Panc1 (cell line): Measurements from ENCODE around the gene MAT2A. TPM values are rescaled to one million over a fixed set of nuclear protein-coding genes. Genes with fewer than 3 reads are reported as not detected.
A peak's percentile ranks its signal among the peaks of the same experiment; 100 is the strongest.

Source experiments
- ATAC-seq: fragments of 200-7000 bp; cut with Tn5 transposase; 2 replicates; pipeline ENCODE4 v1.9.1; 2020; ENCODE audit warnings: mild to moderate bottlenecking, moderate library complexity
- BruUV-seq: library from RNA; stranded (reverse); fragments of 400-500 nt; replicated peaks from 2 replicates; lab custom pipeline; 2021; lab: Mats Ljungman, UMichigan
- CTCF ChIA-PET: fragments of 300-600 bp; sonication (Branson Sonifier 250); formaldehyde crosslinking; loops from one replicate; lab custom pipeline; 2022; ENCODE audit warnings: antibody characterized with exemption; lab: Charles Lee
- POLR2A ChIA-PET: fragments of 300-600 bp; sonication (Branson Sonifier 250); formaldehyde crosslinking; loops from one replicate; lab custom pipeline; 2022; ENCODE audit warnings: antibody characterized with exemption; lab: Charles Lee
- DNase-seq: peaks from one replicate; pipeline ENCODE4 v3.0.0-alpha.2; 2010; ENCODE audit warnings: low read depth, low spot score
- H3K27ac ChIP-seq: 2 replicates; pipeline ENCODE4 v1.5.1; 2011; ENCODE audit warnings: mild to moderate bottlenecking, low read length, inconsistent platforms
- H3K27me3 ChIP-seq: fragments of 200-500 bp; sonication (Bioruptor generic); 2 replicates; pipeline ENCODE4 v1.6.0; 2014; ENCODE audit warnings: low read length, inconsistent platforms; ENCODE audit not compliant: control insufficient read depth, insufficient read depth
- H3K36me3 ChIP-seq: fragments of 200-500 bp; sonication (Bioruptor generic); 2 replicates; pipeline ENCODE4 v1.5.1; 2014; ENCODE audit warnings: inconsistent platforms, mild to moderate bottlenecking, low read length, moderate library complexity; ENCODE audit not compliant: control insufficient read depth, insufficient read depth
- H3K4me1 ChIP-seq: 2 replicates; pipeline ENCODE4 v1.5.1; 2011; ENCODE audit warnings: inconsistent platforms, mild to moderate bottlenecking, low read length, moderate library complexity; ENCODE audit not compliant: control insufficient read depth, insufficient read depth
- H3K4me3 ChIP-seq, 2 experiments: 2 replicates each; pipeline ENCODE4 v1.5.1; 2011 to 2012; ENCODE audit warnings: low read depth in 2 of 2, low read length in 2 of 2, mild to moderate bottlenecking in 2 of 2, inconsistent platforms in 1 of 2, moderate library complexity in 1 of 2
- H3K9me3 ChIP-seq: fragments of 200-500 bp; sonication (Bioruptor generic); 2 replicates; pipeline ENCODE4 v1.5.1; 2014; ENCODE audit warnings: low read depth, mild to moderate bottlenecking, inconsistent platforms, low read length, moderate library complexity; ENCODE audit not compliant: control insufficient read depth, insufficient read depth
- CTCF ChIP-seq: fragments of 450-650 bp; IDR thresholded peaks from 2 replicates; pipeline ENCODE4 v1.5.1; 2017; ENCODE audit warnings: mild to moderate bottlenecking
- POLR2AphosphoS5 ChIP-seq: IDR thresholded peaks from 2 replicates; pipeline ENCODE4 v1.6.1; 2012; ENCODE audit warnings: mild to moderate bottlenecking, low read depth, low read length, moderate library complexity
- SIN3A ChIP-seq: IDR thresholded peaks from 2 replicates; pipeline ENCODE4 v1.6.1; 2012; ENCODE audit warnings: low read depth, mild to moderate bottlenecking, low read length, moderate library complexity, borderline replicate concordance; ENCODE audit not compliant: insufficient read depth
- TCF7L2 ChIP-seq: IDR thresholded peaks from 2 replicates; pipeline ENCODE4 v1.6.1; 2011; ENCODE audit warnings: mild to moderate bottlenecking, low read depth, low read length, inconsistent platforms
- in situ Hi-C: cut with HindIII; loops from 2 replicates; pipeline ENCODE4 v1.10.0; 2016; ENCODE audit warnings: low sequenced_read_pairs, low pct_unique_long_range_greater_than_20kb
- intact Hi-C: fragments of 100-400 bp; cut with micrococcal nuclease; formaldehyde crosslinking; loops from one replicate; pipeline ENCODE4 v1.10.0; 2022; ENCODE audit not compliant: unreplicated experiment
- total RNA-seq: library from RNA; stranded (reverse); gene quantifications from one replicate; pipeline ENCODE4 v1.2.1, GENCODE V29; 2021; ENCODE audit not compliant: unreplicated experiment
- TF ChIP-seq, protein P1 (sequence below), 2 experiments: IDR thresholded peaks; 2 replicates each; pipeline ENCODE4 v1.6.1; 2011 to 2012; ENCODE audit warnings: low read depth in 2 of 2, control low read depth in 1 of 2, low read length in 1 of 2, mild to moderate bottlenecking in 1 of 2, moderate library complexity in 1 of 2; ENCODE audit not compliant: insufficient read depth in 1 of 2

MAT2A gene
- total RNA-seq, 1 experiment from 2014 or later, result 547 TPM

DNA sequence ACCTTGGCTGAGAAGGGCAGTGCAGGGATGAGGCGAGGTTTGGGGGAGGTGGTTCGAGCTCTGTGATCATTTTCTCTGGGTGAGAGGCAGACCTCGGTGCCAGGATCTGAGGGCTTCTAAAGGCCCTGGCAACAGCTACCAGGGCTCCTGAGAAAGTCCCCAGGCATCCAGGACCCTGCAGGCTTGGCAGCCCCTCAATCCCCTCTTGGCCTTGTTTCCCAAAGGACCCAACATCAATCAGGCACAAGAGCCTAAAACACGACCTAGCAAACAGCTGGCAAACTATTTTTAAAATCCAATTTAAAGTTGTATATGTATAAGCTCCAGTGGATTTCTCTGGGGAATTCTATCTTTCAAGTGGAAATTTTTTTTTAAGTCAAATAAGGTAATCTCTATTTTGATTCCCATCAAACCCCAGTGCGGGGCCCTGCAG, 15.0 kb upstream of the MAT2A start:
- Histone ChIP-seq H3K27ac (peak overlapping the region; percentile 89), H3K36me3 (no peaks in the 10 kb centered on the region), H3K27me3 (no peaks in the 10 kb centered on the region), H3K4me3 (no peak overlapping the region), H3K9me3 (no peaks in the 10 kb centered on the region), H3K4me1 (peaks cover 59% of the 10 kb centered on the region)
- DNase-seq (no peak), ATAC-seq (peak; percentile 22)
- no peak for TF ChIP-seq CTCF
- no peak for TF ChIP-seq POLR2AphosphoS5
- TF ChIP-seq TCF7L2, result no peak
- in situ Hi-C loops (no loop called here), intact Hi-C loops (no loop called here)
- POLR2A ChIA-PET, result interaction anchor here (0.5 to 2.7 kb wide), 4 partner anchors 9 to 18 kb away, joined by 3 to 9 read pairs (median 6); partner anchors contain the start of gene MAT2A
- CTCF ChIA-PET, result no interaction called here
- no TSS peak for BruUV-seq

DNA sequence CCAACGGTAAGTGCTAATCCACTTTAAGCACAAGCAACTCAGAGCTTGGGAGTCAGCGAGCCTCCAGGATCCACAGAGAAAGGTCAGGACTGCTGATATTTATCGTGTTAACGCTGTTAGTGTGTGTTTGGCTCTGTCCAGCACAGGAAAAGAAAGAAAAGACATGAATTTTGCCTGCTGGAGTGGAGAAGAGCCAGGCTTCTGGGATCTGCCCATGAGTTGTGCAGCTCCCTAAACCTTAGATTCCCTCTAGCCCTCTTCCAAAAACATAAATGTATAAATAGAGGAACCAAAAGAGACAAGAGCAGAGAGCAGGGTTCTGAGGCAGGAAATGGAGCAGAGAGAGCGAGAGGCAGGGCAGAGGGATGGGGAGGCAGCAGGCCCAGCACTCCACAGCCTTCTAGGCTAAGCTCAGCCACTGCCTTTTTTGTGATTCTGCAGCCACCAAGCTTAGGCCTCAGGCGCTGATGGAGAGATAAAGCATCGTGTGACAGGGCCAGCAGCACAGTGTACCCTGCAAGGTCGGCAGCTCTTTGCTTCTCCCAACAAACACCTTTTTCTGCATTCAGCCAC, 14.5 kb upstream of the MAT2A start:
- intact Hi-C loops (no loop called here), in situ Hi-C loops (no loop called here)
- CTCF ChIA-PET, result no interaction called here
- TF ChIP-seq TCF7L2, result peak; percentile 55; the same call in 1 of the 2 replicates
- no peak for TF ChIP-seq POLR2AphosphoS5
- TF ChIP-seq, protein P1, sequence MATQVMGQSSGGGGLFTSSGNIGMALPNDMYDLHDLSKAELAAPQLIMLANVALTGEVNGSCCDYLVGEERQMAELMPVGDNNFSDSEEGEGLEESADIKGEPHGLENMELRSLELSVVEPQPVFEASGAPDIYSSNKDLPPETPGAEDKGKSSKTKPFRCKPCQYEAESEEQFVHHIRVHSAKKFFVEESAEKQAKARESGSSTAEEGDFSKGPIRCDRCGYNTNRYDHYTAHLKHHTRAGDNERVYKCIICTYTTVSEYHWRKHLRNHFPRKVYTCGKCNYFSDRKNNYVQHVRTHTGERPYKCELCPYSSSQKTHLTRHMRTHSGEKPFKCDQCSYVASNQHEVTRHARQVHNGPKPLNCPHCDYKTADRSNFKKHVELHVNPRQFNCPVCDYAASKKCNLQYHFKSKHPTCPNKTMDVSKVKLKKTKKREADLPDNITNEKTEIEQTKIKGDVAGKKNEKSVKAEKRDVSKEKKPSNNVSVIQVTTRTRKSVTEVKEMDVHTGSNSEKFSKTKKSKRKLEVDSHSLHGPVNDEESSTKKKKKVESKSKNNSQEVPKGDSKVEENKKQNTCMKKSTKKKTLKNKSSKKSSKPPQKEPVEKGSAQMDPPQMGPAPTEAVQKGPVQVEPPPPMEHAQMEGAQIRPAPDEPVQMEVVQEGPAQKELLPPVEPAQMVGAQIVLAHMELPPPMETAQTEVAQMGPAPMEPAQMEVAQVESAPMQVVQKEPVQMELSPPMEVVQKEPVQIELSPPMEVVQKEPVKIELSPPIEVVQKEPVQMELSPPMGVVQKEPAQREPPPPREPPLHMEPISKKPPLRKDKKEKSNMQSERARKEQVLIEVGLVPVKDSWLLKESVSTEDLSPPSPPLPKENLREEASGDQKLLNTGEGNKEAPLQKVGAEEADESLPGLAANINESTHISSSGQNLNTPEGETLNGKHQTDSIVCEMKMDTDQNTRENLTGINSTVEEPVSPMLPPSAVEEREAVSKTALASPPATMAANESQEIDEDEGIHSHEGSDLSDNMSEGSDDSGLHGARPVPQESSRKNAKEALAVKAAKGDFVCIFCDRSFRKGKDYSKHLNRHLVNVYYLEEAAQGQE (IDR thresholded peaks at IDR 0.05; ENCODE audit: insufficient read depth in 1 of 2, low read depth in 2 of 2, low read length in 1 of 2), result peak; percentile 71 to 77; a peak in 3 of 4 replicates
- Histone ChIP-seq H3K36me3 (no peaks in the 10 kb centered on the region), H3K4me1 (peaks cover 57% of the 10 kb centered on the region), H3K27ac (peak overlapping the region; percentile 89), H3K9me3 (no peaks in the 10 kb centered on the region), H3K4me3 (peak overlapping the region in 1 of 2 experiments; percentile 14; a peak in 2 of 4 replicates), H3K27me3 (no peaks in the 10 kb centered on the region)
- DNase-seq (no peak), ATAC-seq (peak; percentile 76)
- BruUV-seq, result no TSS peak
- POLR2A ChIA-PET, result interaction anchor here (0.5 to 2.7 kb wide), 7 partner anchors 8 to 18 kb away, joined by 3 to 9 read pairs (median 4); partner anchors contain the start of gene MAT2A

DNA sequence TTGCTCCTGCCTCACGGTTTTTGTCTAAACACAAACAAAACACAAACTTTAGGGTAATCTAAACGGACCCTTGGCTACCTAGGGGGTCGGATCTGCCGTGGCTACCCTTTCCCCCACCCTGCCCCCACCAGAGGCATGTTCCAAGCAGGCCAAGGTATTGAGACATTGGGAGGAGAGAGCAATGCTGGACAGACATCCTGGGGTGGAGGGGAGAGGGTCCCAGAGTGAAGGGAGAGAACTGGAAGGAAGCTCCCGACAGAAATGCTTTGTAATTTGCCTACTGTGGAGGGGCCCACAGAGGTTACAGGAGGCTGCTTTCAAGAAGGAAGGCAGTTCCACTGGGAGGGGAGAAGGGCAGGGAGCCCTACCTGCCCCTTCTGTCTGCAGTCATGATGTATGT, 13.9 kb upstream of the MAT2A start:
- no peaks in the 10 kb centered on the region for H3K27me3 ChIP-seq
- ATAC-seq (0 out of 2 replicates have a peak, but pooled peaks have one; percentile 20), DNase-seq (no peak)
- H3K36me3 ChIP-seq, result no peaks in the 10 kb centered on the region
- POLR2A ChIA-PET, result interaction anchor here (0.6 to 2.7 kb wide), 4 partner anchors 8 to 15 kb away, joined by 3 to 8 read pairs (median 6); partner anchors contain the start of gene MAT2A
- in situ Hi-C loops, result loop anchor here (25.0 kb wide), 1 partner anchor 113 kb away; the partner anchor contains the start of genes CAPG and SH2D6
- TF ChIP-seq CTCF, result no peak
- TF ChIP-seq, protein P1 (IDR thresholded peaks at IDR 0.05; ENCODE audit: insufficient read depth in 1 of 2, low read depth in 2 of 2, low read length in 1 of 2), result no peak
- TF ChIP-seq POLR2AphosphoS5, result no peak
- no peak for TF ChIP-seq TCF7L2
- no peak for TF ChIP-seq SIN3A
- H3K4me3 ChIP-seq, result no peak overlapping the region
- no peaks in the 10 kb centered on the region for H3K9me3 ChIP-seq
- H3K27ac ChIP-seq, result peak overlapping the region; percentile 89
- peaks cover 51% of the 10 kb centered on the region for H3K4me1 ChIP-seq
- CTCF ChIA-PET, result no interaction called here
- BruUV-seq, result no TSS peak
- intact Hi-C loops, result no loop called here
